ENCODE results near the gene CSH1. TPM values are rescaled to one million over a fixed set of nuclear protein-coding genes. Genes with fewer than 3 reads are reported as not detected.

CSH1 gene
- total RNA-seq, 4 donors from 2014 or later: not detected

DNA sequence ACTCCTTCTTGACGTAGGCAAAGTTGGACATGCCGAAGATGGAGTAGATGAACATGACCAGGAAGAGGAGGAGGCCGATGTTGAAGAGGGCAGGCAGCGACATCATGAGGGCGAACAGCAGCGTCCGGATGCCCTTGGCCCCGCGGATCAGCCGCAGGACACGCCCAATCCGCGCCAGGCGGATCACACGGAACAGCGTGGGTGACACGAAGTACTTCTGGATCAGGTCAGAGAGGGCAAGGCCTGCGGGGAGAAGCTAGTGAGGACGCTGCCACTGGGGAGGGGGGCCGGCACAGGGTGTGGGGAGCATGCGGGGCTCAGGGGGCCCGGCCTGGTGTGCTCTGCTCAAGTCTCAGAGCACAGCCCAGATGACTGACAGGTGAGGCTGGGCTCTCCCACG lies 45.4 kb upstream of the CSH1 start:
- WGBS, 2 donors: 91 to 94% methylated on average over 21 to 23 of the region's 23 CpGs
- intact Hi-C loops (cut with DNase I): no loop called here
- Histone ChIP-seq H3K9me3 (no peaks in the 10 kb centered on the region), H3K36me3 (no peaks in the 10 kb centered on the region), H3K27ac (no peak overlapping the region), H3K4me3 (no peak overlapping the region), H3K27me3 (no peaks in the 10 kb centered on the region), H3K4me1 (peaks cover 0 to 8% (median 0%) of the 10 kb centered on the region in 3 donors)
- TF ChIP-seq POLR2A (IDR thresholded peaks at IDR 0.05): no peak
- TF ChIP-seq, protein P1, sequence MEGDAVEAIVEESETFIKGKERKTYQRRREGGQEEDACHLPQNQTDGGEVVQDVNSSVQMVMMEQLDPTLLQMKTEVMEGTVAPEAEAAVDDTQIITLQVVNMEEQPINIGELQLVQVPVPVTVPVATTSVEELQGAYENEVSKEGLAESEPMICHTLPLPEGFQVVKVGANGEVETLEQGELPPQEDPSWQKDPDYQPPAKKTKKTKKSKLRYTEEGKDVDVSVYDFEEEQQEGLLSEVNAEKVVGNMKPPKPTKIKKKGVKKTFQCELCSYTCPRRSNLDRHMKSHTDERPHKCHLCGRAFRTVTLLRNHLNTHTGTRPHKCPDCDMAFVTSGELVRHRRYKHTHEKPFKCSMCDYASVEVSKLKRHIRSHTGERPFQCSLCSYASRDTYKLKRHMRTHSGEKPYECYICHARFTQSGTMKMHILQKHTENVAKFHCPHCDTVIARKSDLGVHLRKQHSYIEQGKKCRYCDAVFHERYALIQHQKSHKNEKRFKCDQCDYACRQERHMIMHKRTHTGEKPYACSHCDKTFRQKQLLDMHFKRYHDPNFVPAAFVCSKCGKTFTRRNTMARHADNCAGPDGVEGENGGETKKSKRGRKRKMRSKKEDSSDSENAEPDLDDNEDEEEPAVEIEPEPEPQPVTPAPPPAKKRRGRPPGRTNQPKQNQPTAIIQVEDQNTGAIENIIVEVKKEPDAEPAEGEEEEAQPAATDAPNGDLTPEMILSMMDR (IDR thresholded peaks at IDR 0.05): no peak
- DNase-seq: no peak

DNA sequence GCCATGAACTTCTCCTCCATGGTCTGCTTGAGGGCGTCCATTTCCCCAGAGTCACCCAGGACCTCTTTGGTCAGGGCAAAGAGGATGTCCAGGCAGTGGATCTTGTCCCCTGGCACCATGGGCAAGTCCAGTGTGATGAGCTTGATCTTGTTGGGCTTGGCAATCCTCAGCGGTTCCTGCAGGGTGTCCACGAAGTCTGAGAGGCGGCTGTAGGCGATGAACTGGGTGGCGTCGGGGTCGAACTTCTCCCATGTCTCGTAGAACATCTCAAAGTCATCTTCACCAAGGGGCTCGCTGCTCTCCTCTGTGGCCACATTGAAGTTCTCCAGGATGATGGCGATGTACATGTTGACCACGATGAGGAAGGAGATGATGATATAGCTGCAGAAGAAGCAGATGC lies 44.8 kb upstream of the CSH1 start:
- no peak overlapping the region for H3K27ac ChIP-seq
- 76 to 86% methylated on average over 4 to 10 of the region's 12 CpGs for WGBS, 2 donors
- H3K27me3 ChIP-seq: no peaks in the 10 kb centered on the region
- H3K4me3 ChIP-seq: no peak overlapping the region
- intact Hi-C loops (cut with DNase I): no loop called here
- no peak for DNase-seq
- peaks cover 0 to 3% (median 0%) of the 10 kb centered on the region in 3 donors for H3K4me1 ChIP-seq
- H3K9me3 ChIP-seq: no peaks in the 10 kb centered on the region
- no peaks in the 10 kb centered on the region for H3K36me3 ChIP-seq
- TF ChIP-seq, protein P1 (IDR thresholded peaks at IDR 0.05): no peak
- TF ChIP-seq POLR2A (IDR thresholded peaks at IDR 0.05): no peak

DNA sequence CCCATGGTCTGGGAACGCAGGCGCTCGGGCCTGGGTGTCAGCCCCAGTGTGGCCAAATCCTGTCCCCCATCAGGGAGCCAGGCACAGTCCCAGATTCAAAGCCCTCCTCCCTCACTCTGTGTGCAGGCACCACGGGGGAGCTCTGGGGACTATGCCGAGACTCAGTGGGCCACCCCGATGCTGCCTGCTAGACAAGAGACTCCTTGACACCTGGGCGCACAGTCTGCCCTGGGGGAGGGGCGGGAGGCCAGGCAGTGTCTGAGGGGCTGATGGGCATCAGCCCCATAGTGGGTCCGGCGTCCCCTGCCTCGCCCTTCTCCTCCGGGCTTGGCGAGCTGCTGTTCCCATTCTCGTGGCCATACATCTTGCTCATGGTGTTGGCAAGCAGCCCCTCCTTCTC lies 44.2 kb upstream of the CSH1 start:
- 87% methylated on average over 6 of the region's 14 CpGs; no CpG with 5 or more reads in 1 of the 2 donors for WGBS, 2 donors
- Histone ChIP-seq H3K36me3 (no peaks in the 10 kb centered on the region), H3K27me3 (no peaks in the 10 kb centered on the region), H3K4me3 (no peak overlapping the region), H3K27ac (no peak overlapping the region), H3K9me3 (no peaks in the 10 kb centered on the region), H3K4me1 (no peaks in the 10 kb centered on the region)
- no peak for DNase-seq
- no peak for TF ChIP-seq POLR2A (IDR thresholded peaks at IDR 0.05)
- TF ChIP-seq, protein P1 (IDR thresholded peaks at IDR 0.05): no peak
- intact Hi-C loops (cut with DNase I): no loop called here

DNA sequence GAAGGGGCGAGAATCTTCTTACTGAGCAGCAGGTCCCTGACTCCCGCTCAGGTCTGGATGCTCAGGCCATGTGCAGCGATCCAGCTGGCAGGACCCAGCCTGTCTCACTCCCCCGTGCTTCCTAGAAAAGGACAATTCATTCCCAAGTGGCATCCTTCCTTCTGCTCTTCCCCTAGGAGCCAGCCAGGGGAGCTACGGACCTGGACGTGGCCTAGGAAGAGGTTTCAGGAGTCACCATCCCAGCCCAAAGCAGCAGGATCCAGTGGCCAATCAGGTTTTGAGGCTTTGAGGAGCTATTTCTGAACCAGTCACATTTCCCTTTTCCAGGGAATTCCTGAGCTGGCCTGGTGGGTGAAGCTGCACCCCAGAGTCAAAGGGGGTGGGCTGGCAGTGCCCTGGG lies 43.5 kb upstream of the CSH1 start:
- Histone ChIP-seq H3K27me3 (no peaks in the 10 kb centered on the region), H3K4me3 (no peak overlapping the region), H3K9me3 (no peaks in the 10 kb centered on the region), H3K4me1 (no peaks in the 10 kb centered on the region), H3K36me3 (no peaks in the 10 kb centered on the region), H3K27ac (no peak overlapping the region)
- intact Hi-C loops (cut with DNase I): no loop called here
- DNase-seq: no peak
- 41 to 82% methylated on average over 4 to 6 of the region's 6 CpGs for WGBS, 2 donors
- no peak for TF ChIP-seq POLR2A (IDR thresholded peaks at IDR 0.05)
- TF ChIP-seq, protein P1 (IDR thresholded peaks at IDR 0.05): no peak

DNA sequence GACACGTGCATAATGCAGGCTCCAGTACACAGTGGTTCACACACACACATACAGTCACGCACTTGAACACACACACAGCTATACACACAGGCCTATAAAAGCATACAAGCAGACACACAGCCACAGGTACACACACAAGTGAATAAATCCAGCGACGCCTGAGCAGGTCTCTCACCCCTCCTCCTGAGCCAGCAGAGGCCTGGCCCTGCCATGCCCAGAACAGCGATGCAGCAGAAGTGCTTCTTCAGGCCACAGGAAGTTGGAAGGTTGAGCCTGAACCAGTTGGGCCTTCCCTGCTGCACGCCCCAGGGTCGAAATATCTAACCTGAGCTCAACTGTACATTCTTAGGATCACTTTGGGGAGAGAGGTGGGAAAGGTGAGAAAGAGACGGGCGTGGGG lies 43.0 kb upstream of the CSH1 start:
- WGBS, 2 donors: 80 to 93% methylated on average over 5 to 9 of the region's 9 CpGs
- TF ChIP-seq, protein P1 (IDR thresholded peaks at IDR 0.05): no peak
- no peak for TF ChIP-seq POLR2A (IDR thresholded peaks at IDR 0.05)
- DNase-seq: no peak
- intact Hi-C loops (cut with DNase I): no loop called here
- no peaks in the 10 kb centered on the region for H3K9me3 ChIP-seq
- no peak overlapping the region for H3K27ac ChIP-seq
- no peaks in the 10 kb centered on the region for H3K36me3 ChIP-seq
- peaks cover 0 to 4% (median 0%) of the 10 kb centered on the region in 4 donors for H3K27me3 ChIP-seq
- H3K4me1 ChIP-seq: no peaks in the 10 kb centered on the region
- no peak overlapping the region for H3K4me3 ChIP-seq
